Left ventricle myocardium inferior (tissue), 1 donor: Measurements from ENCODE around the gene CACNA1C. TPM values are rescaled to one million over a fixed set of nuclear protein-coding genes. Genes with fewer than 3 reads are reported as not detected.

ENCODE experiments used
- DNase-seq: peaks from one replicate; pipeline ENCODE4 v3.0.0-alpha.2; 2020
- H3K27ac ChIP-seq: fragments of 200-600 bp; replicated peaks from 2 replicates; pipeline ENCODE4 v1.8.0; 2021
- H3K27me3 ChIP-seq: fragments of 200-600 bp; 2 replicates; pipeline ENCODE4 v1.8.0; 2021; ENCODE audit warnings: low read depth
- H3K36me3 ChIP-seq: fragments of 200-600 bp; 2 replicates; pipeline ENCODE4 v1.8.0; 2021
- H3K4me1 ChIP-seq: fragments of 200-600 bp; 2 replicates; pipeline ENCODE4 v1.8.0; 2021
- H3K4me3 ChIP-seq: fragments of 200-600 bp; 2 replicates; pipeline ENCODE4 v1.8.0; 2021; ENCODE audit warnings: mild to moderate bottlenecking, moderate library complexity
- H3K9me3 ChIP-seq: fragments of 200-600 bp; replicated peaks from 2 replicates; pipeline ENCODE4 v1.8.0; 2021
- intact Hi-C: fragments of 100-400 bp; cut with micrococcal nuclease; formaldehyde crosslinking; loops from one replicate; pipeline ENCODE4 v1.11.0; 2022
- total RNA-seq: library from RNA; stranded (reverse); fragmentation: NEBNext Ultra II Directional; extraction: Animal tissue kit (Norgen Biotek cat#: 25700); gene quantifications from one replicate; pipeline ENCODE4 v1.2.1, GENCODE V29; 2021
- TF ChIP-seq, protein P1 (sequence below): fragments of 200-600 bp; IDR thresholded peaks from 2 replicates; pipeline ENCODE4 v1.8.0; 2021; ENCODE audit warnings: antibody characterized with exemption, mild to moderate bottlenecking, borderline replicate concordance
- donor health status: DM: no; HTN: yes; CAD: no; lungs with severe emphysema.

CACNA1C gene
- total RNA-seq, 1 donor from 2014 or later = 137 TPM

DNA sequence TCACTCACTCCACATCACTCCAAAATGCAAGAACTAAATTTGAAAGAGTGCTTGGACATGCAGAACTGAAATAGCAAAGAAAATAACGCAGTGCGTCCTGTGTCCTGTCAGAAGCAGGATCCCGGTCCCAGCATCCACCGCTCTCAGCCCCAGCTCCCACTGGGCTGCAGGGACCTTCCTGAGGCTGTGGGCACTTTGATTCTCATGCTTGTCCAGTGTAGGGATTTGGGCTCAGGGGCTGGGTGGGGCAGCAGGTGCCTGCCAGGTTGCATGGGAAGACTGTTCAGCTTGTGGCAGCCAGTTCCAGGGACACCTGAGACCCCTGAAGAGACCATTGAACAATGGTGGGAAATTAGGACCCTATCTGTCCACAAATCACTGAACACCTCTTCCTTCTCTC lies 602.0 kb downstream of the CACNA1C start:
- Histone ChIP-seq H3K36me3 (peaks cover 83% of the 10 kb centered on the region), H3K27ac (no peak overlapping the region), H3K27me3 (no peaks in the 10 kb centered on the region), H3K4me3 (no peak overlapping the region), H3K4me1 (no peaks in the 10 kb centered on the region), H3K9me3 (no peaks in the 10 kb centered on the region)
- intact Hi-C loops = no loop called here
- TF ChIP-seq, protein P1, sequence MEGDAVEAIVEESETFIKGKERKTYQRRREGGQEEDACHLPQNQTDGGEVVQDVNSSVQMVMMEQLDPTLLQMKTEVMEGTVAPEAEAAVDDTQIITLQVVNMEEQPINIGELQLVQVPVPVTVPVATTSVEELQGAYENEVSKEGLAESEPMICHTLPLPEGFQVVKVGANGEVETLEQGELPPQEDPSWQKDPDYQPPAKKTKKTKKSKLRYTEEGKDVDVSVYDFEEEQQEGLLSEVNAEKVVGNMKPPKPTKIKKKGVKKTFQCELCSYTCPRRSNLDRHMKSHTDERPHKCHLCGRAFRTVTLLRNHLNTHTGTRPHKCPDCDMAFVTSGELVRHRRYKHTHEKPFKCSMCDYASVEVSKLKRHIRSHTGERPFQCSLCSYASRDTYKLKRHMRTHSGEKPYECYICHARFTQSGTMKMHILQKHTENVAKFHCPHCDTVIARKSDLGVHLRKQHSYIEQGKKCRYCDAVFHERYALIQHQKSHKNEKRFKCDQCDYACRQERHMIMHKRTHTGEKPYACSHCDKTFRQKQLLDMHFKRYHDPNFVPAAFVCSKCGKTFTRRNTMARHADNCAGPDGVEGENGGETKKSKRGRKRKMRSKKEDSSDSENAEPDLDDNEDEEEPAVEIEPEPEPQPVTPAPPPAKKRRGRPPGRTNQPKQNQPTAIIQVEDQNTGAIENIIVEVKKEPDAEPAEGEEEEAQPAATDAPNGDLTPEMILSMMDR = no peak
- DNase-seq = no peak

DNA sequence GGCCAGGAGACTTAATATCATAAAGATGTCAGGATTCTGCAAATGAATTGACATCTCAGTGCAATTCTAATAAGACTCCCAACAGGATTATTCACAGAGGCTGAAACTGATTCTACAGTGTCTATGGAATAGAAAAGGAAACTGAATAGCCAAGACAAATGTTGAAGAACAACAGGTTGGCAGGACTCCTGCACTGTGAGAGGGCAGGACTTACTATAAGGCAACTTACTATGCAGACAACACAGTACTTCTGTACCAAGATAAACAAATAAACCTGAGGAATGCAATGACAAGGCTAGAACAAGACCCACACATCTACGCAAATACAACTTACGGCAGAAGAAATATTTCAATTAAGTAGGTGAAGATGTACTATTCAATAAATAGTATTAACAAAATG lies 609.7 kb downstream of the CACNA1C start:
- Histone ChIP-seq H3K36me3 (peaks cover 87% of the 10 kb centered on the region), H3K4me3 (no peak overlapping the region), H3K4me1 (no peaks in the 10 kb centered on the region), H3K9me3 (no peaks in the 10 kb centered on the region), H3K27ac (no peak overlapping the region), H3K27me3 (no peaks in the 10 kb centered on the region)
- TF ChIP-seq, protein P1 = no peak
- DNase-seq = no peak
- intact Hi-C loops = no loop called here

DNA sequence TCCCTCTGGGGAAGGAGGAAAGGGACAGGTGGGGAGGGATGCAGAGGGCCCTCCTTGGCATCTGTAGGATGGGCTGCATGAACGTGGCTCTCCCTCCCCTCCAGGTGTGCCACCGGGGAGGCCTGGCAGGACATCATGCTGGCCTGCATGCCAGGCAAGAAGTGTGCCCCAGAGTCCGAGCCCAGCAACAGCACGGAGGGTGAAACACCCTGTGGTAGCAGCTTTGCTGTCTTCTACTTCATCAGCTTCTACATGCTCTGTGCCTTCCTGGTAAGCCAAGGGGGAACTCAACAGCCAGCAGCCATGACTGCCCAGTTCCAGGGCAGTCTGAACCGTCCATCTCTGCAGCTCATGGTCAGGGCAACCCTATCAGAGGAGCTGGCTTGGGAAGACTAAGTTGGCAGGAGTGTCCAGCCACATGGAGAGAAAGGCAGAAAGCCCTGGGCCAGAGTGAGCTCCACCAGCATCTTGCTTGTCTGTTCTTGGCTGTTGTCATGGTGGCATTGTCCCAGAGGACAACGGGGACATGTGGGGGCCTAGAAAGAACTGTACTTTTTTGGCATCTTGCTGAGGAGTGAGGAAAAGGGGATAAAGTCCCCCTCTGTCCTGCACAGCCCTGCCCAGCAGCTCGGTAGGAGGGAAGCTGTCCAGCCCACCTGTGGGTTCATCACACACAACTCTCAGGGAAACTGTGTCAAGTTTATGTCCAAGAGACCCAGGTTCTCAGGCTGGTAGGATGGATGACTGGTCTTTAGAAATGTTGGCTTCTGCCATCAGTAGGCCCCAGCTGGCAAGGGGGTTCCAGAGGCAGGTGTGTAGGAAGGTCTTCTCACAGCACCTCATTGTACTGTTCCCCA lies 612.2 kb downstream of the CACNA1C start:
- peaks cover 87% of the 10 kb centered on the region for H3K36me3 ChIP-seq
- TF ChIP-seq, protein P1 = no peak
- intact Hi-C loops = no loop called here

DNA sequence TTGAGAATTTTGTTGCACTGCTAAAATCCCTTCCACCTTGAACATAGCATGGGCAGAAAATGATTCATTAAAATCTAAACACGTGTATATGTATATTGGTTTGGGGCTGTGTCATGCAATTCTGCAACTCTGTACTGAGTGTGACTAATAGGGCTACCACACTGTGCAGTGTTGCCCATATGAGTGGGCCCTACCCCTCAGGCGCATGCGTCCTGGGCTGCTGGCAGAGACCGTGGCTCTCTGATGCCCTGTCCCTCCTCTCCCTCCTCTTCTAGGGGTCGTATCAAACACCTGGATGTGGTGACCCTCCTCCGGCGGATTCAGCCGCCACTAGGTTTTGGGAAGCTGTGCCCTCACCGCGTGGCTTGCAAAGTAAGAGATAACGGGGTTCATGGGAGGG lies 613.6 kb downstream of the CACNA1C start:
- DNase-seq = no peak
- TF ChIP-seq, protein P1 = no peak
- Histone ChIP-seq H3K36me3 (peaks cover 92% of the 10 kb centered on the region), H3K9me3 (no peaks in the 10 kb centered on the region), H3K4me3 (no peak overlapping the region), H3K4me1 (no peaks in the 10 kb centered on the region), H3K27ac (no peak overlapping the region), H3K27me3 (no peaks in the 10 kb centered on the region)
- intact Hi-C loops = no loop called here

More for the DNA sequence above, 612.2 kb downstream of the CACNA1C start:
- Histone ChIP-seq H3K4me1 (no peaks in the 10 kb centered on the region), H3K9me3 (no peaks in the 10 kb centered on the region), H3K4me3 (no peak overlapping the region), H3K27me3 (no peaks in the 10 kb centered on the region), H3K27ac (no peak overlapping the region)
- DNase-seq = no peak

DNA sequence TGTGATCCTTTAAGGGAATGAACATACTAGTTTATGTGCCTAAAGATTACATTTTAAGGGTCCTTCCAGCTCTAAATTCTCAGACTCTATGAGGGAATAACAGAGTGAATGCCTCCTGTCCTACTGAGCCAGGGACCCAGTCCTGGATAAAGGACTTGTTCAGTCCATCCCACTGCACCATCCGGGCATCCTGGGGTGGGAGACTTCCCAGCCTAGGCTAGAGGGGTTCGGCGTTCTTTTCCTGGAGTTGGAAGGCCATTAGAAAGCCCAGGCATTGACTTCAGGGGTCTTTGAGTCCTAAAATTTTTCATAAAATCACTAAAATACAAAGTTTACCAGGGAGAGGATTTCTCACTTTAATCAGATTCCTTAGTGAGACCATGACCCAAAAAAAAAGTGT lies 614.1 kb downstream of the CACNA1C start:
- H3K4me3 ChIP-seq = no peak overlapping the region
- H3K27ac ChIP-seq = no peak overlapping the region
- peaks cover 94% of the 10 kb centered on the region for H3K36me3 ChIP-seq
- no peaks in the 10 kb centered on the region for H3K9me3 ChIP-seq
- no peak for DNase-seq
- TF ChIP-seq, protein P1 = no peak
- no peaks in the 10 kb centered on the region for H3K27me3 ChIP-seq
- H3K4me1 ChIP-seq = no peaks in the 10 kb centered on the region
- intact Hi-C loops = no loop called here
